ENCODE measurements around the gene SLC37A2. TPM values are rescaled to one million over a fixed set of nuclear protein-coding genes. Genes with fewer than 3 reads are reported as not detected.

The SLC37A2 gene
- total RNA-seq, 1 experiment from 2014 or later = not detected

DNA sequence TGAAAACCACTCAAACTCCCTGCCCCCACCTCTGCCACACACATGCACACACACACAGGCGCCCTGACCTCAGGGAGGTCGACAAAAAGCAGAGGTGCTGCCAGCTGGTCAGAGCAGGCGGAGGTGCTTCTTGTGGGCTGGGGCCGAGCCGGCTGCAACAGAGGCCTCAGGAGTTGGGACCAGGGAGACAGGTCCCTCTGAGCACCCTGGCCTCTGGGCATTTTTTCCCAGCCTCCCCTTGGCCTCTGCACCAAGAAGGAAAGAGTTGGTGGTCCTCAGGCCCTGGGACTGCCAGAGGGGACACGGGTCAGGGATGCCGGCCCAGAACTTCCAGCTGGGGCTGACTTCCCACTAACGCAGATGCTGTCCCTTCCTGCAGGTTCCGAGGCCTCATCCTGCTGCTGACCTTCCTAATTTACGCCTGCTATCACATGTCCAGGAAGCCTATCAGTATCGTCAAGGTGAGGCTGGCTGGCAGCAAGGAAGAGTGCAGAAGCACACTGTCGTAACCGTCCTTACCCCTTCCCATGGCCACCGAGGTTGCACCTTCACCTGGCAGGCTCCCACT is 13.4 kb downstream of the SLC37A2 start:
- H3K36me3 ChIP-seq (ENCODE audit: insufficient read depth, low read length, poor library complexity, severe bottlenecking) = no peaks in the 10 kb centered on the region
- POLR2A ChIA-PET (ENCODE audit: low non-redundant PET) = no interaction called here
- H3K27me3 ChIP-seq (replicated peaks; ENCODE audit: insufficient read depth, low read depth, low read length, poor library complexity) = no peaks in the 10 kb centered on the region
- no peaks in the 10 kb centered on the region for H3K9me3 ChIP-seq (ENCODE audit: low read depth, low read length, poor library complexity, severe bottlenecking)
- no peak for DNase-seq (ENCODE audit: low spot score)
- CTCF ChIA-PET = no interaction called here
- no peak overlapping the region for H3K4me3 ChIP-seq (ENCODE audit: low read depth, low read length, poor library complexity, severe bottlenecking)
- BruUV-seq (replicated peaks) = no TSS peak
- no peak overlapping the region for H3K27ac ChIP-seq (ENCODE audit: low read depth, low read length, poor library complexity, severe bottlenecking)
- intact Hi-C loops (cut with micrococcal nuclease; ENCODE audit: unreplicated experiment) = no loop called here
- TF ChIP-seq, protein P1, sequence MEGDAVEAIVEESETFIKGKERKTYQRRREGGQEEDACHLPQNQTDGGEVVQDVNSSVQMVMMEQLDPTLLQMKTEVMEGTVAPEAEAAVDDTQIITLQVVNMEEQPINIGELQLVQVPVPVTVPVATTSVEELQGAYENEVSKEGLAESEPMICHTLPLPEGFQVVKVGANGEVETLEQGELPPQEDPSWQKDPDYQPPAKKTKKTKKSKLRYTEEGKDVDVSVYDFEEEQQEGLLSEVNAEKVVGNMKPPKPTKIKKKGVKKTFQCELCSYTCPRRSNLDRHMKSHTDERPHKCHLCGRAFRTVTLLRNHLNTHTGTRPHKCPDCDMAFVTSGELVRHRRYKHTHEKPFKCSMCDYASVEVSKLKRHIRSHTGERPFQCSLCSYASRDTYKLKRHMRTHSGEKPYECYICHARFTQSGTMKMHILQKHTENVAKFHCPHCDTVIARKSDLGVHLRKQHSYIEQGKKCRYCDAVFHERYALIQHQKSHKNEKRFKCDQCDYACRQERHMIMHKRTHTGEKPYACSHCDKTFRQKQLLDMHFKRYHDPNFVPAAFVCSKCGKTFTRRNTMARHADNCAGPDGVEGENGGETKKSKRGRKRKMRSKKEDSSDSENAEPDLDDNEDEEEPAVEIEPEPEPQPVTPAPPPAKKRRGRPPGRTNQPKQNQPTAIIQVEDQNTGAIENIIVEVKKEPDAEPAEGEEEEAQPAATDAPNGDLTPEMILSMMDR (conservative IDR thresholded peaks at IDR 0.05; ENCODE audit: low read depth, low read length) = no peak
- no peaks in the 10 kb centered on the region for H3K4me1 ChIP-seq (ENCODE audit: insufficient read depth, low read length, poor library complexity, severe bottlenecking)

DNA sequence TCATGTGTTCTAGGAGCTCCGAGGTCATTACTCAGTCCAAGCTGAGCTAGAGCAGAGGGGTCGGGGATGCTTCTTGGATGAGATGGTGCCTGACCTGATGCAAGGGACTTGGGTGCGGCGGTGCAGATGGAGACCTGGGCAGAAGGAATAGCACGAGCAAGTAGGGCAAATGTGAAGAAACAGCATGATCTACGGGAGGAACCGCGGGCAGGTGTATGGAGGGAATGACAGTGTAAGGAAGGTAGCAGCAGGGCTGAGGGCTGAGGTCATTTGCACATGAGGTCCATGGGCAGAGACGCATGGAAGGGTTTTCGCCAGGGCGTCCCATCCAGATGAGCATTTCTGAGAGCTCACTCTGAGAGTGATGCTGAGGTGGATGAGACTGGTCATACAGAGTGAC is 14.9 kb downstream of the SLC37A2 start:
- H3K27me3 ChIP-seq (replicated peaks; ENCODE audit: insufficient read depth, low read depth, low read length, poor library complexity) = no peaks in the 10 kb centered on the region
- TF ChIP-seq, protein P1 (conservative IDR thresholded peaks at IDR 0.05; ENCODE audit: low read depth, low read length) = no peak
- no peak for TF ChIP-seq EZH2 (IDR thresholded peaks at IDR 0.05; ENCODE audit: borderline replicate concordance, low read depth, low read length, poor library complexity, severe bottlenecking)
- no peak overlapping the region for H3K27ac ChIP-seq (ENCODE audit: low read depth, low read length, poor library complexity, severe bottlenecking)
- no peaks in the 10 kb centered on the region for H3K36me3 ChIP-seq (ENCODE audit: insufficient read depth, low read length, poor library complexity, severe bottlenecking)
- POLR2A ChIA-PET (ENCODE audit: low non-redundant PET) = no interaction called here
- H3K9me3 ChIP-seq (ENCODE audit: low read depth, low read length, poor library complexity, severe bottlenecking) = no peaks in the 10 kb centered on the region
- intact Hi-C loops (cut with micrococcal nuclease; ENCODE audit: unreplicated experiment) = no loop called here
- DNase-seq (ENCODE audit: low spot score) = no peak
- no TSS peak for BruUV-seq (replicated peaks)
- CTCF ChIA-PET = no interaction called here
- H3K4me3 ChIP-seq (ENCODE audit: low read depth, low read length, poor library complexity, severe bottlenecking) = no peak overlapping the region
- H3K4me1 ChIP-seq (ENCODE audit: insufficient read depth, low read length, poor library complexity, severe bottlenecking) = no peaks in the 10 kb centered on the region

DNA sequence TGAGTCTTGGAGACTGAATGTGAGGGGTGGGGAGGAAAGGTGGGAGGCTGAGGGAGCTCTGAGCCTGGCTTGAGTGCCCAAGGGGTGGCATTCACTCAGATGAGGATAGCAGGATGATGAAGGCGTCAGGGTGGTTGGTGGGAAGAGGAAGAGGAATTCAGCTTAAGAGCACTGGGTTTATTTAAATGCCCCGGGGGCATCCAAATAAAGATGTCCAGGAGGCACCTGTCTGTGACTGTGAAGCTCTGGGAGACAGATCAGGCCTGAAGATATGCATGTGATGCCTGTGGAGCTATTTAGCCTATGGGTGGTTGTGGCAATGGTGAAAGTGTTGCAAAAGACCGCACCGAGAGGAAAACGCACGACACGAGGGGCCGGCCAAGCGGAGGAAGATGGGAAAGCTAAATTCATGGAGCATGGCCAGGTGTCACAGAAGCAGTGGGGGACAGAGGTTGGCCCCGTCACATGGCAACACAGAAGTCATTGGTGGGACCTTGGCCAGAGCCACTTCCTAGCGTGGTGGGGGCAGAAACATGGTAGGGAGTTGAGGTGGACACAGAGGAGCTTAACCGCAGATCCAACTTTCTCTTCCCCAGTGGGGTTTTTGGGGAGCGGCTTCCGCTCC is 15.5 kb downstream of the SLC37A2 start:
- DNase-seq (ENCODE audit: low spot score) = no peak
- Histone ChIP-seq H3K27ac (ENCODE audit: low read depth, low read length, poor library complexity, severe bottlenecking) (no peak overlapping the region), H3K4me3 (ENCODE audit: low read depth, low read length, poor library complexity, severe bottlenecking) (no peak overlapping the region), H3K9me3 (ENCODE audit: low read depth, low read length, poor library complexity, severe bottlenecking) (no peaks in the 10 kb centered on the region), H3K4me1 (ENCODE audit: insufficient read depth, low read length, poor library complexity, severe bottlenecking) (no peaks in the 10 kb centered on the region), H3K36me3 (ENCODE audit: insufficient read depth, low read length, poor library complexity, severe bottlenecking) (no peaks in the 10 kb centered on the region), H3K27me3 (replicated peaks; ENCODE audit: insufficient read depth, low read depth, low read length, poor library complexity) (no peaks in the 10 kb centered on the region)
- ChIA-PET CTCF (no interaction called here), POLR2A (ENCODE audit: low non-redundant PET) (no interaction called here)
- BruUV-seq (replicated peaks) = no TSS peak
- TF ChIP-seq EZH2 (IDR thresholded peaks at IDR 0.05; ENCODE audit: borderline replicate concordance, low read depth, low read length, poor library complexity, severe bottlenecking) = no peak
- intact Hi-C loops (cut with micrococcal nuclease; ENCODE audit: unreplicated experiment) = no loop called here

All from A673 (cell line).